Measurements from ENCODE around the gene CDON.

Gene CDON

GRCh38 chr11:125960771-125961170 is 101.9 kb downstream of the CDON start:
- TF ChIP-seq, protein P1, sequence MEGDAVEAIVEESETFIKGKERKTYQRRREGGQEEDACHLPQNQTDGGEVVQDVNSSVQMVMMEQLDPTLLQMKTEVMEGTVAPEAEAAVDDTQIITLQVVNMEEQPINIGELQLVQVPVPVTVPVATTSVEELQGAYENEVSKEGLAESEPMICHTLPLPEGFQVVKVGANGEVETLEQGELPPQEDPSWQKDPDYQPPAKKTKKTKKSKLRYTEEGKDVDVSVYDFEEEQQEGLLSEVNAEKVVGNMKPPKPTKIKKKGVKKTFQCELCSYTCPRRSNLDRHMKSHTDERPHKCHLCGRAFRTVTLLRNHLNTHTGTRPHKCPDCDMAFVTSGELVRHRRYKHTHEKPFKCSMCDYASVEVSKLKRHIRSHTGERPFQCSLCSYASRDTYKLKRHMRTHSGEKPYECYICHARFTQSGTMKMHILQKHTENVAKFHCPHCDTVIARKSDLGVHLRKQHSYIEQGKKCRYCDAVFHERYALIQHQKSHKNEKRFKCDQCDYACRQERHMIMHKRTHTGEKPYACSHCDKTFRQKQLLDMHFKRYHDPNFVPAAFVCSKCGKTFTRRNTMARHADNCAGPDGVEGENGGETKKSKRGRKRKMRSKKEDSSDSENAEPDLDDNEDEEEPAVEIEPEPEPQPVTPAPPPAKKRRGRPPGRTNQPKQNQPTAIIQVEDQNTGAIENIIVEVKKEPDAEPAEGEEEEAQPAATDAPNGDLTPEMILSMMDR (IDR thresholded peaks at IDR 0.05; ENCODE audit: low read depth, low read length, missing control alignments): no peak
- H3K4me3 ChIP-seq (ENCODE audit: low read depth, low read length): no peak overlapping the region
- in situ Hi-C loops (cut with HindIII; ENCODE audit: low sequenced_read_pairs): no loop called here
- DNase-seq (ENCODE audit: low read depth): no peak

- no peak overlapping the region for H3K4me3 ChIP-seq (ENCODE audit: low read depth, low read length)
- no peak for DNase-seq (ENCODE audit: low read depth)
- TF ChIP-seq, protein P1 (IDR thresholded peaks at IDR 0.05; ENCODE audit: low read depth, low read length, missing control alignments): no peak
- in situ Hi-C loops (cut with HindIII; ENCODE audit: low sequenced_read_pairs): no loop called here
These were observed 102.7 kb downstream of the CDON start for GRCh38 chr11:125959931-125960330.

- DNase-seq (ENCODE audit: low read depth): no peak
- TF ChIP-seq, protein P1 (IDR thresholded peaks at IDR 0.05; ENCODE audit: low read depth, low read length, missing control alignments): no peak
- H3K4me3 ChIP-seq (ENCODE audit: low read depth, low read length): no peak overlapping the region
- in situ Hi-C loops (cut with HindIII; ENCODE audit: low sequenced_read_pairs): no loop called here
These were observed 103.2 kb downstream of the CDON start for GRCh38 chr11:125959511-125959910.

- DNase-seq (ENCODE audit: low read depth): no peak
- in situ Hi-C loops (cut with HindIII; ENCODE audit: low sequenced_read_pairs): no loop called here
- H3K4me3 ChIP-seq (ENCODE audit: low read depth, low read length): no peak overlapping the region
- TF ChIP-seq, protein P1 (IDR thresholded peaks at IDR 0.05; ENCODE audit: low read depth, low read length, missing control alignments): no peak
These were observed 103.7 kb downstream of the CDON start for GRCh38 chr11:125958872-125959400.

GRCh38 chr11:125957618-125958332 is 104.9 kb downstream of the CDON start:
- no peak overlapping the region for H3K4me3 ChIP-seq (ENCODE audit: low read depth, low read length)
- TF ChIP-seq, protein P1 (IDR thresholded peaks at IDR 0.05; ENCODE audit: low read depth, low read length, missing control alignments): no peak

GRCh38 chr11:125956391-125957134 is 106.1 kb downstream of the CDON start:
- no peak overlapping the region for H3K4me3 ChIP-seq (ENCODE audit: low read depth, low read length)
- in situ Hi-C loops (cut with HindIII; ENCODE audit: low sequenced_read_pairs): no loop called here
- no peak for DNase-seq (ENCODE audit: low read depth)
- TF ChIP-seq, protein P1 (IDR thresholded peaks at IDR 0.05; ENCODE audit: low read depth, low read length, missing control alignments): no peak

More at GRCh38 chr11:125957618-125958332, 104.9 kb downstream of the CDON start:
- in situ Hi-C loops (cut with HindIII; ENCODE audit: low sequenced_read_pairs): no loop called here
- DNase-seq (ENCODE audit: low read depth): no peak
